Activated B cell treated with CpG ODN at 0.5 μM for 24 hours (primary cell): Measurements from ENCODE around the gene LAMA1. TPM values are rescaled to one million over a fixed set of nuclear protein-coding genes. Genes with fewer than 3 reads are reported as not detected.
"Not testable (repeated sequence)": the region's sequence is repeated elsewhere in the genome, so short reads cannot be mapped to it uniquely, and the experiment has no call there.

ENCODE experiments used
- ATAC-seq: fragments of 200-7000 bp; cut with Tn5 transposase; one replicate; pipeline ENCODE4 v1.10.0; 2021; ENCODE audit warnings: low read depth, mild to moderate bottlenecking, moderate library complexity
- CTCF ChIA-PET: fragments of 350-600 bp; sonication (Branson Sonifier 250); formaldehyde crosslinking; loops from one replicate; lab custom pipeline; 2021; ENCODE audit warnings: antibody characterized with exemption; lab: Charles Lee
- POLR2A ChIA-PET: fragments of 350-600 bp; sonication (Branson Sonifier 250); formaldehyde crosslinking; loops from one replicate; lab custom pipeline; 2021; ENCODE audit warnings: antibody characterized with exemption; lab: Charles Lee
- DNase-seq: peaks from one replicate; pipeline ENCODE4 v3.0.0; 2022
- H3K27ac Mint-ChIP-seq: one replicate; pipeline ENCODE4 v1.8.0; 2020; ENCODE audit warnings: mixed read lengths
- H3K27me3 Mint-ChIP-seq: one replicate; pipeline ENCODE4 v1.8.0; 2021; ENCODE audit warnings: mixed read lengths
- H3K36me3 Mint-ChIP-seq: one replicate; pipeline ENCODE4 v1.8.0; 2021; ENCODE audit warnings: low read depth, mixed read lengths
- H3K4me1 Mint-ChIP-seq: one replicate; pipeline ENCODE4 v1.8.0; 2021; ENCODE audit warnings: mixed read lengths
- H3K4me3 Mint-ChIP-seq: one replicate; pipeline ENCODE4 v1.8.0; 2020; ENCODE audit warnings: mild to moderate bottlenecking, mixed read lengths
- H3K9me3 Mint-ChIP-seq: one replicate; pipeline ENCODE4 v1.8.0; 2020; ENCODE audit warnings: mixed read lengths
- intact Hi-C: fragments of 100-400 bp; cut with micrococcal nuclease; formaldehyde crosslinking; loops from one replicate; pipeline ENCODE4 v1.15.1; 2024
- total RNA-seq: library from RNA; stranded (reverse); gene quantifications from 2 replicates; pipeline ENCODE4 v1.2.3, GENCODE V29; 2022
- TF ChIP-seq, protein P1 (sequence below): fragments of 200-600 bp; IDR thresholded peaks from one replicate; pipeline ENCODE4 v1.8.0; 2022; ENCODE audit warnings: antibody characterized with exemption, mild to moderate bottlenecking

LAMA1 gene
- total RNA-seq, 1 donor from 2014 or later: not detected

DNA sequence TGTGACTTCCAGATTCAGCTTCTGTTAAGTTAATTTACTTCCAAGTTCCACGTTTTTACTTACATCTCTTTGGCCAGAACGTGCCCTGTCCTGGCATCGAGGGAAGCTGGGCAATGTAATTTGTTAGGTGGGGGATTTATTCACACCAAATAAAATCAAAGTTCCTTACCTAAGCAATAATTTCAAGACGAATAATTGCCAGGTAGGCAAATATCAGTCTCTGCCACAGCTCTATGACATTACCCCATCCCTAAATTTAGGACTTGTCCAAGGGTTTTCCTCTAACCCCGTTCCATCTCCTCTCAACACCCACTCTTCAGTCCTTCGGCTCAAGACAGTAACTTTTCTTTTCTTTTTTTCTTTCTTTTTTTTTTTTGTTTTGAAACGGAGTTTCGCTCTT is 38.3 kb upstream of the LAMA1 start:
- intact Hi-C loops: no loop called here
- no peaks in the 10 kb centered on the region for H3K36me3 Mint-ChIP-seq
- ChIA-PET POLR2A (no interaction called here), CTCF (no interaction called here)
- H3K27ac Mint-ChIP-seq: no peak overlapping the region
- peaks cover 4% of the 10 kb centered on the region for H3K9me3 Mint-ChIP-seq
- ATAC-seq (no peak), DNase-seq (no peak)
- no peaks in the 10 kb centered on the region for H3K4me1 Mint-ChIP-seq
- H3K27me3 Mint-ChIP-seq: no peaks in the 10 kb centered on the region
- H3K4me3 Mint-ChIP-seq: no peak overlapping the region
- TF ChIP-seq, protein P1, sequence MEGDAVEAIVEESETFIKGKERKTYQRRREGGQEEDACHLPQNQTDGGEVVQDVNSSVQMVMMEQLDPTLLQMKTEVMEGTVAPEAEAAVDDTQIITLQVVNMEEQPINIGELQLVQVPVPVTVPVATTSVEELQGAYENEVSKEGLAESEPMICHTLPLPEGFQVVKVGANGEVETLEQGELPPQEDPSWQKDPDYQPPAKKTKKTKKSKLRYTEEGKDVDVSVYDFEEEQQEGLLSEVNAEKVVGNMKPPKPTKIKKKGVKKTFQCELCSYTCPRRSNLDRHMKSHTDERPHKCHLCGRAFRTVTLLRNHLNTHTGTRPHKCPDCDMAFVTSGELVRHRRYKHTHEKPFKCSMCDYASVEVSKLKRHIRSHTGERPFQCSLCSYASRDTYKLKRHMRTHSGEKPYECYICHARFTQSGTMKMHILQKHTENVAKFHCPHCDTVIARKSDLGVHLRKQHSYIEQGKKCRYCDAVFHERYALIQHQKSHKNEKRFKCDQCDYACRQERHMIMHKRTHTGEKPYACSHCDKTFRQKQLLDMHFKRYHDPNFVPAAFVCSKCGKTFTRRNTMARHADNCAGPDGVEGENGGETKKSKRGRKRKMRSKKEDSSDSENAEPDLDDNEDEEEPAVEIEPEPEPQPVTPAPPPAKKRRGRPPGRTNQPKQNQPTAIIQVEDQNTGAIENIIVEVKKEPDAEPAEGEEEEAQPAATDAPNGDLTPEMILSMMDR: no peak

- TF ChIP-seq, protein P1: no peak
- ChIA-PET CTCF (no interaction called here), POLR2A (no interaction called here)
- no peak overlapping the region for H3K4me3 Mint-ChIP-seq
- no peaks in the 10 kb centered on the region for H3K27me3 Mint-ChIP-seq
- no peak for ATAC-seq
- no peaks in the 10 kb centered on the region for H3K4me1 Mint-ChIP-seq
- H3K36me3 Mint-ChIP-seq: no peaks in the 10 kb centered on the region
- H3K9me3 Mint-ChIP-seq: peaks cover 4% of the 10 kb centered on the region
- H3K27ac Mint-ChIP-seq: no peak overlapping the region
- intact Hi-C loops: no loop called here
- no peak for DNase-seq
Observed at GRCh38 chr18:7155092-7155491, 37.5 kb upstream of the LAMA1 start.

- H3K27ac Mint-ChIP-seq: no peak overlapping the region
- no peaks in the 10 kb centered on the region for H3K27me3 Mint-ChIP-seq
- ChIA-PET POLR2A (no interaction called here), CTCF (no interaction called here)
- TF ChIP-seq, protein P1: no peak
- ATAC-seq (no peak), DNase-seq (no peak)
- H3K4me1 Mint-ChIP-seq: no peaks in the 10 kb centered on the region
- H3K9me3 Mint-ChIP-seq: peaks cover 4% of the 10 kb centered on the region
- intact Hi-C loops: no loop called here
- H3K36me3 Mint-ChIP-seq: no peaks in the 10 kb centered on the region
- no peak overlapping the region for H3K4me3 Mint-ChIP-seq
Observed at GRCh38 chr18:7152440-7152839, 34.8 kb upstream of the LAMA1 start.

- Mint-ChIP-seq H3K4me3 (no peak overlapping the region), H3K27me3 (no peaks in the 10 kb centered on the region), H3K27ac (no peak overlapping the region), H3K9me3 (no peaks in the 10 kb centered on the region), H3K4me1 (no peaks in the 10 kb centered on the region), H3K36me3 (no peaks in the 10 kb centered on the region)
- intact Hi-C loops: no loop called here
- DNase-seq (no peak), ATAC-seq (no peak)
- CTCF ChIA-PET: no interaction called here
- TF ChIP-seq, protein P1: no peak
- POLR2A ChIA-PET: no interaction called here
Observed at GRCh38 chr18:7147399-7147798, 29.8 kb upstream of the LAMA1 start.

DNA sequence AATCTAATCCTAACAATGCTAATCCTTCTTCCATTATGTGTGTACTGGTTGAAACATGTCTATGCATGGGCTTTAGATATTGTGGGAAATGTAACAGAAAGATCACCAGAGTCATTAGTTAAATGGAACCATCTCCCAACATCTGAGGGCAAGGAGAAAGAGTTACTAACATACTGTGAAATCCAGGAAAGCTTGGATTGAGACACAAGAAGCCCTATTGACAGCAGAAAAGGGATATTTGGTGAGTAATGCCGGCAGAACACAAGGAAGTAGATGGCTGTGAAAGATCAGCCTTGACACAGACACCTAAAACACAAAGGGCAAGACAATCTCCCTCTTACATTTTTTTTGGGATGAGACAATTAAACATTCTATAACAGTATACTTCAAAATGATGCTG is 28.5 kb upstream of the LAMA1 start:
- TF ChIP-seq, protein P1: no peak
- Mint-ChIP-seq H3K36me3 (no peaks in the 10 kb centered on the region), H3K27me3 (no peaks in the 10 kb centered on the region), H3K27ac (no peak overlapping the region), H3K9me3 (no peaks in the 10 kb centered on the region), H3K4me1 (no peaks in the 10 kb centered on the region), H3K4me3 (no peak overlapping the region)
- CTCF ChIA-PET: no interaction called here
- ATAC-seq: no peak
- intact Hi-C loops: no loop called here
- DNase-seq: no peak
- POLR2A ChIA-PET: no interaction called here

DNA sequence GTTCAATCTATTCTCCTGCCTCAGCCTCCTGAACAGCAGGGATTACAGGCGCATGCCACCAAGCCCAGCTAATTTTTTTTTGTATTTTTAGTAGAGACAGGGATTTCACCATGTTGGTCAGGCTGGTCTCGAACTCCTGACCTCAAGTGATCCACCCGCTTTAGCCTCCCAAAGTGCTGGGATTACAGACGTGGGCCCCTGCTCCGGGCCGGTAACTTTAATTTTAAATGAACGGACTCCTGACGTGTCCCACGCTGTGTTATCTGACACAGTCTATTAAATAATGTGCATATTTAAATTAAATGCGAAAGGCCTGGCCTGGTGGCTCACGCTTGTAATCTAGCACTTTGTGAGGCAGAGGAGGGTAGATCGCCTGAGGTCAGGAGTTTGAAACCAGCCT is 27.3 kb upstream of the LAMA1 start:
- H3K9me3 Mint-ChIP-seq, POLR2A ChIA-PET, intact Hi-C loops, H3K36me3 Mint-ChIP-seq, ATAC-seq, H3K4me1 Mint-ChIP-seq, CTCF ChIA-PET, H3K27ac Mint-ChIP-seq, H3K27me3 Mint-ChIP-seq, H3K4me3 Mint-ChIP-seq, DNase-seq: not testable (repeated sequence)
